Dermis microvascular lymphatic vessel endothelial cell (primary cell): Measurements from ENCODE around the gene ABHD5. TPM values are rescaled to one million over a fixed set of nuclear protein-coding genes. Genes with fewer than 3 reads are reported as not detected.

ENCODE experiments used
- DNase-seq, 2 donors: peaks; one replicate each; pipeline versions ENCODE4 v3.0.0 to v3.0.0-alpha.2; 2010; ENCODE audit warnings: low read depth in 2 of 2
- total RNA-seq: library from RNA; depleted of rRNA; stranded (reverse); fragments of >200 nt; gene quantifications from 2 replicates; pipeline ENCODE4 v1.2.1, GENCODE V29; 2014

The ABHD5 gene
- total RNA-seq, 1 donor from 2014 or later, result 11.0 TPM

- no peak for DNase-seq
Measured at GRCh38 chr3:43718296-43718695, 27.6 kb downstream of the ABHD5 start.

GRCh38 chr3:43723121-43723734 lies 32.5 kb downstream of the ABHD5 start:
- no peak for DNase-seq

DNA sequence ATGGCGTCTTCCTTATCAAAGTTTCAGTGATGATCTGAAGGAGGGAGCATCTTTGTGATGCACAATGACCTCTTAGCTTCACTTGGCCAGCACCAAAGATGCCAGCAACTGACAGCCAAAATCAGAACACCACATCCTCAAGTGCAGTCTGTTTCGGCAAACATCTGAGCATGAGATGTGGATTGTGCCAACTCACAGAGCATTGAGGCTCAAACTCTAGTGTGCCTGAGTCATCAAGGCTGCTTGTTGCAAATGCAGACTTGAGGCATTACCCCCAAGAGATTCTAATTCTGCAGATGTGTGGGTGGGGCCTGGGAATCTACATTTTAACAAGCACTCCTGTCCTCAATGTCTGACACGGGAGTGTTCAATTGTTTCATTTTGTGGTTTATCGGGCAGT lies 35.8 kb downstream of the ABHD5 start:
- DNase-seq, result no peak

- no peak for DNase-seq
Measured at GRCh38 chr3:43727930-43728329, 37.2 kb downstream of the ABHD5 start.

- DNase-seq, result no peak
Measured at GRCh38 chr3:43728476-43728875, 37.7 kb downstream of the ABHD5 start.

DNA sequence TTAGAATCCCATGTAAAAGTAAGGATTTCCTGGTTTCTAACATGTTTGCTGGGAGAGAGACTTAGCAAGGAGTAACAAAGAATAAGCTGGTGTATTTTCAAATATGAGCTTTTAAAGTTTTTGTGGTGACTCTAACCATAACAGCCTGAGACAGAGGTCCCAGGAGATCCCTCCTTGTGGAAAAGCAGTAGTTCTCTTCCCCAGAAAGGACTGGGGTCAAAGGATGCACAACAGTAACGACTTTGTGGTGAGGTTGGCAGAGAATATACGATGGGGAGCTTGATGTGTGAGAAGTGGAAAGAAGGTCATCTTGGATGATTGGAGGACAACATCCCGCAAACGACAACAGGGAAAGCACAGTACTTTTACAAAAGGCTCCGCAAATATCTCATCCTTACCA lies 38.2 kb downstream of the ABHD5 start:
- no peak for DNase-seq

- no peak for DNase-seq
Measured at GRCh38 chr3:43729707-43730414, 39.1 kb downstream of the ABHD5 start.

- DNase-seq, result no peak
Measured at GRCh38 chr3:43732747-43733425, 42.1 kb downstream of the ABHD5 start.

DNA sequence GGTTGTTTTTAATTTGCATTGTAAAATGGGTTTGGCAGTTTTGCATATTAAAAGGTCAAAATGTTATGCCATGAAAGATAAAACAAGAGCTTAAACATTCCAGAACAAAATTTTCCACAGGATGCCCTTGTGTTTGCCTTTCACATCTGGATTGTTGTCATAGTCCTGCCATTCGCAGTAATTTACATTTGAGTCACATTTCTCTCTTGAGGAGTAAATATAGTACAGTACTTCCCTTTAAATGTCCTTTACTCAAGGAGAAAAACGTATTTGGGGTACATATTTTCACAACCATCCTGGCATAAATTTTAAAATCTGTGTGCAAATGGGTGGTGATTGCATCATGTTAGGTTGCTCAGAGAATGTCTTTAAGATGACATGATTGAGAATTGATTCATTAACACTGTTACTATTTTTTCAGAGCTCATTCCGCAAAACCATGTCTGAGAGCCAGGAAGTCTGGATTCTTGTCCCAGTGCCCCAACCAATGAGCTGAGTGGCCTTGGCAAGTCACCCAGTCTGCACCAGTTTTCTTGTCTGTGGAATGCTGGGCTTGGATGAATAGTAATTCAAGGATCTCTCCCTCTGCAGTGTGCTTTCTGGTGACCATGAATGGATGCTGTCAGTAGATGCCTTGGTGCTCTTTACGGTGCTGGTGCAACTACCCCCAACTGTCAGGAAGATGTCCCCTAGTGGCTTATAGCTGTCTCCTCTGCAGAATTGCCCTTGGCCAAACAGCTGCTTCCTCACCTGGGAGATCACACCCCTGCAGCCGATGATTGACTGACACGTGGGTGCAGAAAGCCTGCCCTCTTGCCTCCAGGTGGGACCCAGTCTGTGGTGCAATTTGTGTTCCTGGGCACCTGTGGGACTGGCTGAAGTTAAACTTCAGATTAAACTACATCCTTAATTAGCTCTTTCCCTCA lies 43.0 kb downstream of the ABHD5 start:
- DNase-seq, result peak in 1 of 2 donors; percentile 7

DNA sequence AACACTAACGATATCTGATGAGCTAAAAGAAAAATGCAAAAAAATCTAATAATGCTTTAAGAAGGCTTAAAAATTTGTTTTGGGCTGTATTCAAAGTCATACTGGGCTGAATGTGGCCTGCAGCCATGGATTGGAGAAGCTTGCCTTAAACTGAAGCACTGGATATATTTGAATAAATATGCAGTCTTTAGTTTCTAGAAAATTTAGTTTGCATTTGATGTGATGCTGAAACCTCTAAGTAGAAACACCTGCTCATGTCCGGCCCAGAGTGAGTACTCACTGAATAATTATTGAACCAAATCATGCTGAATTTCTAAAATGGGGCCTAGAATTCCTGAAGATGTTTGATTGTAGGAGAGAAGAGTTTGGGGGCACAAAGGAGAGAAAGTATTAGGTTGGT lies 43.9 kb downstream of the ABHD5 start:
- DNase-seq, result no peak

GRCh38 chr3:43735618-43736017 lies 44.9 kb downstream of the ABHD5 start:
- DNase-seq, result no peak

- no peak for DNase-seq
Measured at GRCh38 chr3:43736558-43737440, 46.1 kb downstream of the ABHD5 start.

DNA sequence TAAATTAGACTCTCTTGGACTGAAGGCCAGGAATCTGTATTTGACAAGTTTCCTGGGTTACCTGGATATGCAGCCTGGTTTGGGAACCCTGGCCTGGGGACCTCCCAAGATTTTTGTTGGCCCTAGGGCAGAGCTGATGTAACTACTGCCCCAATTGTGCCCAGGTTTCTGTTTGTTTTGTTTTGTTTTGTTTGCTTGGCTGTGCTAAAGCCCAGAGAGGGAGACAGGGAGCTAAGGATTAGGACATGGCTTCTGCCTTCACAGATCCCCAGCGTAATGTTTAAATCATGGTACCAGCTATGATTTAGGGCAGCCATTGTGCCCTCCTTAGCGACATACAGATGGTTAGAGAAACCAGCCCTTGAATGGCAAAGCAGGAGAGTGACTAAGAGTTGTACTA lies 47.6 kb downstream of the ABHD5 start:
- DNase-seq, result no peak

DNA sequence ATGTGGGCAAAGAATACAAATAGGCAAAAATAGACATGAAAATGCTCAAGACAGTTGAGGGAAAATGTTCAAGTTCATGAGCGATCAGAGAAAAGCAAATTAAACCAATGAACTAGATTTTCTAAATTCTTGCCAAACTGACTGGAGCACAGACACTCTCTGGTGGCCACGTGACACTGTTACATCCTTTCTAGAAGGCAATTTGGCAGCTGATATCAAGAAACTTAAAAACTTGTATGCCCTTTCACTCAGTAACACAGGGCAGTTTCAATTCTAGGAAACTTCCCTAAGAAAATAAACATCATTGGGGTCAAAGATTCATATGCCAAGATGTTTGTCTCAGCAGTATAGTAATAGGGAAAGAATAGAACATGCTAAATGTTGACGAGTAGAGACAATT lies 52.2 kb downstream of the ABHD5 start:
- peak in 1 of 2 donors; percentile 86 for DNase-seq

GRCh38 chr3:43747641-43748040 lies 56.9 kb downstream of the ABHD5 start:
- peak in 1 of 2 donors; percentile 48 for DNase-seq

DNA sequence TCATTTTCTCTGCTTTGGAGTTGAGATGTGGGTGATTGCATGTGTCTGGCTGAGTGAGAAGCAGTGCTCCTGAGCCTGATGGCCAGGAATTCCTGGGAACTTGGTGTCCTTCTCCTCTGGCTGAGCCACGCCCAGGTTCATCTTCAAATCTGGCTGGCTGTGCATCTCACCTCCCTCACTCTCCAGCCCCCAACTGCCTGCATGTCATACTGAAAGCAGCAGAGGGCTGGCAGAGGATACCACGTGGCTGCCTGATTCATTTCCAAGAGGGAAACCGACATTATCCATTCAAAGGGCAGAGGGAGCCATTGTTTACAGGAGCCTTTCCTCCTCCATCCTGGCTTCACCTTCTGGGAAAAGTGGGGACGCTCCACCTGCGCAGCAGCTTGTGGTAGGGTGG lies 57.4 kb downstream of the ABHD5 start:
- peak in 1 of 2 donors; percentile 77 for DNase-seq

DNA sequence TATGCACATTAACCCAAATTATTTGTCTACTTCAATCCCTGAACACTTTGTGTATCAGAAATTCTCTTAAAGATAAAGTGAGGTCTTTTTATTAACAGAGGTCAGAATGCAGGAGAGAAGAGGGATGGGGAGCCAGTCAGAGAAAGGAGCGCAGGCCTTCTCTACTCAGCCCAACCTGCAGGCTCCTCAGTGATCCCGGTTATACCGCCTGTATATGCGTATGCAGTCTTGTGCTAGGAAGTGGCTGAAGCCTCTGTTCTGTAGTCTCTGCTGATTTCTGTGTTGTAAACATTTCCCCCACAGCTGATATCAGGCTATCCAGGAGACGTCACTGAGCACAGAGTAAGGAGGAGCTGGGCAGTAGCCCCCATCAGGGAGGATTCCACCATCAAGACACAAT lies 57.9 kb downstream of the ABHD5 start:
- DNase-seq, result no peak

DNA sequence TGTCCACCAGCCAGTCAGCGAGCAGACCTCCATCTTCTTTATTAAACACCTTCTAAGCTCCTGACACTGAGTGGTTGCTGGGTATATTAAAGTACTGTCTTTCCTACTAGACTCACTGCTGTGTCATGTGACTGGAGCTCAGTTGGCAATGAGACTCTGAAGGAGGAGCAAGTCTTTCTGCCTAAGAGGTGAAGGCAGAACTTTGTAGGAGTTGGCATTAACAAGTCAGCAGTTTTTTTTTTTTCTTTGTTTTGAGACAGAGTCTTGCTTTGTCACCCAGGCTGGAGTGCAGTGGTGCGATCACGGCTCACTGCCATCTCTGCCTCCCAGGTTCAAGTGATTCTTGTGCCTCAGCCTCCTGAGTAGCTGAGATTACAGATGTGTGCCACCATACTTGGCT lies 62.2 kb downstream of the ABHD5 start:
- no peak for DNase-seq

DNA sequence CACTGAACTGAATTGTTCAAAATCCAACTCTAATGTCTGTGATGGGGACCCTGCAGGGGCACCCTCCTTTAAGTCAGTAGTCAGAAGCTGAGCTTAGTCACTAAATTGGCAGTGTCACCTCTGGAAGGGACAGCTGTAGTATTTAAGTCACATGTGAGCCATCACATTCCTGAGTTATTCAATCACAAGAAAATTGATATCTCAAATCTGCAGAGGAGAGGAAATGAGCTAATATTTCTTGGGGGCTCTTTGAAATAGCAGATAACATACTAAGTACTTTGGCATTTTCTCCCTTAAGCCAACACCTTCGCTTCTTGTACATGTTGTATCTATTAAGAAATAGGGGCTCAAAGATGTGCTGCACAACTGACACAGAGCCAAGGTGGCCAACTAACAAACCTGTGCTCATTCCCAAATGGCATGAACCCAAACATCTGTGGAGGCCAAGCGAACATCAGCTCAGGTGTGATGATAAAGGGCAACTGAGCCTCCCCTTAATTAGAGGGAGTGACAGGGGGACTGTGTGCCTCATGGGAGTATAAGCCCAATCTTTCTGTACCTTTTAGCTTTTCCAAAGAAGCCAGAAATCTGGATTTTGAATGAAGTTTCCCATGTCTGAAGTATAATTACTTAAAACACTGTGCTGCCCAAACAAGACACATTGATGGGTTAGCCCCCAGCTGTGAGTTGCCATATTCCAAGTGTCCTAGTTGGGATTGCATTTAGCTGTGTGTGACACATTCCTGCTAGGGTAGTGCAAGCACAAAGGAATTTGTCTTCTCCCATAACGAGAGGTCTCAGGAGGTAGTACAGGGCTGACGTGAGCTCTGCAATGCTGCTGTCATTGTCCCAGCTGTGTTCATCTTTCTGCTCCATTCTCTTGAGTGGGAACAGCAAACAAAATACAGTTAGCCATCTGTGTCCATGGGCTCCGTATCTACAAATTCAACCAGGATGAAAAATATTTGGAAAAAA lies 63.3 kb downstream of the ABHD5 start:
- peak in 1 of 2 donors; percentile 52 for DNase-seq
